Vagina (tissue), 2 donors: Measurements from ENCODE around the gene ZNF512.

Source experiments
- POLR2A ChIP-seq, 2 donors: fragments of 450-650 bp; IDR thresholded peaks; one replicate each; pipeline ENCODE4 v1.6.1; 2017; ENCODE audit warnings: antibody characterized with exemption in 2 of 2, mild to moderate bottlenecking in 2 of 2, moderate library complexity in 2 of 2
- POLR2AphosphoS5 ChIP-seq, 2 donors: sonication (generic); formaldehyde crosslinking; IDR thresholded peaks; one replicate each; pipeline ENCODE4 v1.9.0; 2017; ENCODE audit warnings: antibody characterized with exemption in 2 of 2, mild to moderate bottlenecking in 2 of 2, low read depth in 1 of 2; ENCODE audit not compliant: insufficient read depth in 1 of 2
- TF ChIP-seq, protein P1 (sequence below), 3 experiments: fragments of 450-650 bp in 2 of 3; fragments of 200-600 bp in 1 of 3; sonication (generic) in 1 of 3; IDR thresholded peaks; one replicate each; pipeline ENCODE4 v1.5.1; 2017 to 2019; ENCODE audit warnings: antibody characterized with exemption in 3 of 3, mild to moderate bottlenecking in 2 of 3, moderate library complexity in 2 of 3

DNA sequence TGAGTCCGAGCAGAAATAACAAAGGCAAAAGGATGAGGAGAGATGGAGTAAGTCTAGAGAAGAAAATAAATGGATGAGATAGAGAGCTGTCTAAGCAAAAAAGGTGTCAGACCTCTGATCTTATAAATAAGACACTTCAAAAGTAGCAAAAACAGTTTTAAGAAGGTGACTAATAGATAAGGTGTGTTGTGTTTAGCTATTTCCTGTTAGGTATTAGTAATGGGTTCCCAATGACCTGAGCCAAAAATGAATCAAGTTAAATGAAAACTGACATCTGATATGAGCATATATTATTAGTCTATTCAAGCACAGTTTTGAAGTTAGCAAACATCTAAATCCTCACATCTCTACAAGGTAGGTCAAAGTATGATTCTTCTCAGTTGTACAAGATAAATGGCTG lies 69.9 kb downstream of the ZNF512 start:
- TF ChIP-seq POLR2A (IDR thresholded peaks at IDR 0.05) = no peak
- TF ChIP-seq, protein P1, sequence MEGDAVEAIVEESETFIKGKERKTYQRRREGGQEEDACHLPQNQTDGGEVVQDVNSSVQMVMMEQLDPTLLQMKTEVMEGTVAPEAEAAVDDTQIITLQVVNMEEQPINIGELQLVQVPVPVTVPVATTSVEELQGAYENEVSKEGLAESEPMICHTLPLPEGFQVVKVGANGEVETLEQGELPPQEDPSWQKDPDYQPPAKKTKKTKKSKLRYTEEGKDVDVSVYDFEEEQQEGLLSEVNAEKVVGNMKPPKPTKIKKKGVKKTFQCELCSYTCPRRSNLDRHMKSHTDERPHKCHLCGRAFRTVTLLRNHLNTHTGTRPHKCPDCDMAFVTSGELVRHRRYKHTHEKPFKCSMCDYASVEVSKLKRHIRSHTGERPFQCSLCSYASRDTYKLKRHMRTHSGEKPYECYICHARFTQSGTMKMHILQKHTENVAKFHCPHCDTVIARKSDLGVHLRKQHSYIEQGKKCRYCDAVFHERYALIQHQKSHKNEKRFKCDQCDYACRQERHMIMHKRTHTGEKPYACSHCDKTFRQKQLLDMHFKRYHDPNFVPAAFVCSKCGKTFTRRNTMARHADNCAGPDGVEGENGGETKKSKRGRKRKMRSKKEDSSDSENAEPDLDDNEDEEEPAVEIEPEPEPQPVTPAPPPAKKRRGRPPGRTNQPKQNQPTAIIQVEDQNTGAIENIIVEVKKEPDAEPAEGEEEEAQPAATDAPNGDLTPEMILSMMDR (IDR thresholded peaks at IDR 0.05) = no peak
- TF ChIP-seq POLR2AphosphoS5 (IDR thresholded peaks at IDR 0.05; ENCODE audit: insufficient read depth in 1 of 2, low read depth in 1 of 2) = no peak
